HAP-1 (cell line): Measurements from ENCODE around the gene OGFRL1.
A peak's percentile ranks its signal among the peaks of the same experiment; 100 is the strongest.
"Not testable (repeated sequence)": the region's sequence is repeated elsewhere in the genome, so short reads cannot be mapped to it uniquely, and the experiment has no call there.

ENCODE experiments used
- DNase-seq, 2 experiments: peaks; one replicate each; pipeline ENCODE4 v3.0.0-alpha.2; 2016 to 2020; ENCODE audit warnings: low spot score in 2 of 2
- H3K27me3 ChIP-seq: fragments of 250-450 bp; sonication (Bioruptor Pico); 2 replicates; pipeline ENCODE4 v1.5.1; 2020; ENCODE audit warnings: low read depth, mild to moderate bottlenecking, moderate library complexity
- H3K36me3 ChIP-seq: fragments of 250-450 bp; sonication (Bioruptor Pico); replicated peaks from 2 replicates; pipeline ENCODE4 v1.5.1; 2020; ENCODE audit warnings: mild to moderate bottlenecking
- H3K4me1 ChIP-seq: fragments of 250-450 bp; sonication (Bioruptor Pico); 2 replicates; pipeline ENCODE4 v1.5.1; 2020; ENCODE audit warnings: mild to moderate bottlenecking
- H3K4me3 ChIP-seq: fragments of 250-450 bp; sonication (Bioruptor Pico); 2 replicates; pipeline ENCODE4 v1.5.1; 2020; ENCODE audit warnings: mild to moderate bottlenecking, moderate library complexity
- H3K9me3 ChIP-seq: fragments of 250-450 bp; sonication (Bioruptor Pico); 2 replicates; pipeline ENCODE4 v1.5.1; 2020; ENCODE audit warnings: mild to moderate bottlenecking, moderate library complexity
- in situ Hi-C: fragments of 300-500 bp; cut with MboI; formaldehyde crosslinking; loops from 3 replicates; pipeline ENCODE4 v1.14.3; 2020; ENCODE audit warnings: low sequenced_read_pairs, inconsistent platforms, mixed read lengths

Gene OGFRL1

DNA sequence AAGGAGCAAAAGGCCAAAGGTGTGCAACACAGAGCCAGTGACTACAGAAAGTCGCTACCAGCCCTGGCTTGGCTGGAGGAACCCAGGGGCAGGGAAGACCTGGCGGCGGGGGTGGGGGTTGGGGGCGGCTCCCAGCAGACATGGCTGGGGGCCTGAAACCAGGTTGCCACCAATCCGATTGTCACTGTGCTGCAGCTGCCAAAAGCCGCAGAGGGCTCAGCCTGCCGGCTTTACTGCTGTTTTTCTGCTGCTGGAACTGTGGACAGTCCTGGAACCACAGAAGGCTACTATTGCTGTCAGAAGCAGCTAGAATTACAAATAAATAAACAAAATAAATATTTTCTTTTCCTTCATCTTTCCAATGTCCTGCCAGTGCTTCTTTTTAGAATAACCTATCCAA lies 25.7 kb upstream of the OGFRL1 start:
- in situ Hi-C loops: no loop called here
- H3K36me3 ChIP-seq: no peaks in the 10 kb centered on the region
- DNase-seq: no peak
- no peaks in the 10 kb centered on the region for H3K9me3 ChIP-seq
- H3K4me1 ChIP-seq: no peaks in the 10 kb centered on the region
- H3K27me3 ChIP-seq: peaks cover 9% of the 10 kb centered on the region
- H3K4me3 ChIP-seq: no peak overlapping the region

DNA sequence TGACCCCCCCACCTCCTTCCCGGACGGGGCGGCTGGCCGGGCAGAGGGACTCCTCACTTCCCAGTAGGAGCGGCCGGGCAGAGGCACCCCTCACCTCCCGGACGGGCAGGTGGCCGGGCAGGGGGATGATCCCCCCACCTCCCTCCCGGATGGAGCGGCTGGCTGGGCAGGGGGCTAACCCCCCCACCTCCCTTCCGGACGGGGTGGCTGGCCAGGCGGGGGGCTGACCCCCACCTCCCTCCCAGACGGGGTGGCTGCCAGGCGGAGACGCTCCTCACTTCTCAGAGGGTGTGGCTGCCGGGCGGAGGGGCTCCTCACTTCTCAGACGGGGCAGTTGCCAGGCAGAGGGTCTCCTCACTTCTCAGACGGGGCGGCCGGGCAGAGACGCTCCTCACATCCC lies 22.2 kb upstream of the OGFRL1 start:
- H3K27me3 ChIP-seq, DNase-seq, H3K4me3 ChIP-seq, H3K4me1 ChIP-seq, in situ Hi-C loops, H3K9me3 ChIP-seq, H3K36me3 ChIP-seq: not testable (repeated sequence)

DNA sequence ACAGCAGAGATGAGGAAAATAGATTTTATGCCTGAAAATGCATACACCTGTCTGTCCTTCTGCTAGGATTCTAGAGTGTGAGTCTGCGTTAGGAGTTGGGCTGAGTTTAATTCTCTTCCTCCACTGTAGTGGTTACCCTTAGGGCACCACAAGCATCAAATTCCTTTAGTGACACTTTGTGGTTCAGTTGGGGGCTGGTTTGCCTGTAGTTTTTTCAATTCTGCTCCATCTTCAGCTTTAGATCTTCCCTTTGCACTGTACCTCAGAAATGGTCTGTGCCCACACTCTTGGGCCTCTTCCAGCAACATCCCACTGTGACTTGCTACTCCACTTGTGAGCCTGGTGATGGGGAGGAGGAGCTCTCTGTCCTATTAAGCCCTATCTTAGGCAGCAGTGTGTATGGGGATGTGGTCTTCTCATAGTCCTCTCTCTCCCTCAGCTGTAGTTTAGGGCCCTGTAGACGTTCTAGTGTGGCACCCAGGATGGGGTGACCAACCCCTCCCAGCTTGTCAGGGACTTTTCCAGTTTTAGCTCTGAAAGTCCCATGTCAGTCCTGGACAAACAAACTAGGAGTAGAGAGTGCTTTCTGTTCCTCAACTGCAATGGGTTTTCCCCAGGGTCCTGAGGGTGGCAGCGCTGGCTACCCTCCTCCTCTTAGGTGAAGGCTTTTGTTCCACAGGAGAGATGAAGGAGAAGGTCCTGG lies 19.7 kb upstream of the OGFRL1 start:
- H3K9me3 ChIP-seq: no peaks in the 10 kb centered on the region
- H3K4me1 ChIP-seq: no peaks in the 10 kb centered on the region
- no peaks in the 10 kb centered on the region for H3K36me3 ChIP-seq
- no peak overlapping the region for H3K4me3 ChIP-seq
- in situ Hi-C loops: no loop called here
- no peak for DNase-seq
- H3K27me3 ChIP-seq: peaks cover 1% of the 10 kb centered on the region

DNA sequence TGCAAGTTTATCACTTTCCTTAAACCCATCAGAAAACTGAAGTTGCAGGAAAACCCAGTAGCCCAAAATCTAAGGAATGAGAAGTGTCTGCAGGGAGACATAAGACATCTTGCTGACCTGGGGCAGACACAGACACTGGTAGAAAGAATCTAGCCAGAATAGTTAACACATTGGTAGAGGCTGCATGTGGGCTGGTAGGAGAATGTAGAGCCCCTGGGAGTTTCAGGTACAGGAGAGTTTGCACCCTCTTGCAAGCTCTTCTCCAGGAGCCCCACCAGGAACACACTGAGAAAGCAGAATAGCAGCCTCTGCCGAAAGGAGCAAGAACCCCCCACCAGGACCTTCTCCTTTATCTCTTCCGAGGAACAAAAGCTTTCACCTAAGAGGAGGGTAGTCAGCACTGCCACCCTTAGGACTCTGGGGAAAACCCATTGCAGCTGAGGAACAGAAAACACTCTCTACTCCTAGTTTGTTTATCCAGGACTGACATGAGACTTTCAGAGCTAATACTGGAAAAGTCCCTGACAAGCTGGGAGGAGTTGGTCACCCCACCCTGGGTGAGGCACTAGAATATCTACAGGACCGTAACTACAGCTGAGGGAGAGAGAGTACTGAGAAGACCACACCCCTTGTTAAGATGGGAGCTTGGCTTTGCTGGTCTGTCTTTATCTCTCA lies 10.5 kb upstream of the OGFRL1 start:
- H3K27me3 ChIP-seq: no peaks in the 10 kb centered on the region
- in situ Hi-C loops: no loop called here
- H3K4me3 ChIP-seq: no peak overlapping the region
- H3K36me3 ChIP-seq: no peaks in the 10 kb centered on the region
- H3K4me1 ChIP-seq: no peaks in the 10 kb centered on the region
- no peaks in the 10 kb centered on the region; the same call in 1 of the 2 replicates for H3K9me3 ChIP-seq
- DNase-seq: no peak

DNA sequence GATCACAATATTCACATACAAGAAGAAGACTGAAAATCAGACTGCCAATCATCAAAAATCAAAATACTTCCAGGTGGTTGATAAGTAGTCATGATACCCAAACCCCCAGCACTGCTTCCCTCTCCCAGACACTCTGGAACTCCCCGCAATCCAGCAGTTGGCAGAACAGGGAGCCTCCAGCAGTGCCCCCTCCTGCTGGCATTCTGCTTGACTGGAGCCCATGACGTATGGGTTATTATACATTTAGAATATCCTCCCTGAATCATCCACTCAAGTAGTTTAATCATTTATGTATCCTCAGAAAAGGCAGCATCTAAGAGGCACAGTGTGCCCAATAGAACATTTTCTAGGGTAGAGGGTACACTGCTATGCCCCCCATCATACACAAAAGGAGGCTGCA lies 9.3 kb upstream of the OGFRL1 start:
- no peaks in the 10 kb centered on the region for H3K4me1 ChIP-seq
- H3K4me3 ChIP-seq: no peak overlapping the region
- in situ Hi-C loops: no loop called here
- DNase-seq: no peak
- no peaks in the 10 kb centered on the region for H3K36me3 ChIP-seq
- no peaks in the 10 kb centered on the region; the same call in 1 of the 2 replicates for H3K9me3 ChIP-seq
- H3K27me3 ChIP-seq: no peaks in the 10 kb centered on the region

DNA sequence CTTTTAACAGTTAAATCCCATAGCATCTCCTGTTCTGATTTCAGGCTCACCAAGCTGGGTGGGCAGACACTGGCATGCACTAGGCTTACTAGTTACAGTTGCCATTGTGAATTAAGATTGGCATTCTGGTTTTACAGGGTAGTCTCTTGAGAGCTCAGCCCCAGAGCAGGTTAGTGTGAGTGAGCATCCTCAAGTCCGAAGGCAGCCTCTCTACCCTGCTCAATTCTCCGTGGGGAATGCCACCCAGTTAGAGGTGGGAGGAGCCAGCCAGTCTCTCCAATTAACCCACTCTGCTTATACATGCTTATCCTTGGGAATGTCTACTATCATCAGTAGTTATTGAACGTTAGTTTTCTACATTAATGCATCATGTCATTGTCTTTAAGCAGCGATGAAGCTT lies 8.9 kb upstream of the OGFRL1 start:
- DNase-seq: no peak
- Histone ChIP-seq H3K9me3 (no peaks in the 10 kb centered on the region; the same call in 1 of the 2 replicates), H3K27me3 (no peaks in the 10 kb centered on the region), H3K4me3 (no peak overlapping the region), H3K36me3 (no peaks in the 10 kb centered on the region), H3K4me1 (no peaks in the 10 kb centered on the region)
- in situ Hi-C loops: no loop called here

DNA sequence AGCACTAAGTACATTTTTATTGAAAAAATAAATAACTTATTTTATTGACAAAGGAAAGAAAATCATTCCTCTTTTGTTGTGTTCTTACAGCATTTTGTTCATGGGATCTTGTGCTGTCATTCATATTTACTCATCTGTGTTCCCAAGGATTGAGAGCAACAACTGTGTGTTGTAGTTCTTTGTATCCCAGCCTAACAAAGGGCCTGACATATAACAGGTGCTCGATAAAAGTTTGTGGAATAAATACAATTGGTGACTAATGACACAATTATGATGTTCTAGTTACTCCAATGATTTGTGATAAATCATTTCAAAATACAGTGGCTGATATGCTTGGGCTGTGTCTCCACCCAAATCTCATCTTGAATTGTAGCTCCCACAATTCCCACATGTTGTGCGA lies 7.9 kb upstream of the OGFRL1 start:
- in situ Hi-C loops: no loop called here
- H3K27me3 ChIP-seq: no peaks in the 10 kb centered on the region
- no peak for DNase-seq
- H3K9me3 ChIP-seq: no peaks in the 10 kb centered on the region; the same call in 1 of the 2 replicates
- H3K4me3 ChIP-seq: no peak overlapping the region
- no peaks in the 10 kb centered on the region for H3K4me1 ChIP-seq
- H3K36me3 ChIP-seq: no peaks in the 10 kb centered on the region

DNA sequence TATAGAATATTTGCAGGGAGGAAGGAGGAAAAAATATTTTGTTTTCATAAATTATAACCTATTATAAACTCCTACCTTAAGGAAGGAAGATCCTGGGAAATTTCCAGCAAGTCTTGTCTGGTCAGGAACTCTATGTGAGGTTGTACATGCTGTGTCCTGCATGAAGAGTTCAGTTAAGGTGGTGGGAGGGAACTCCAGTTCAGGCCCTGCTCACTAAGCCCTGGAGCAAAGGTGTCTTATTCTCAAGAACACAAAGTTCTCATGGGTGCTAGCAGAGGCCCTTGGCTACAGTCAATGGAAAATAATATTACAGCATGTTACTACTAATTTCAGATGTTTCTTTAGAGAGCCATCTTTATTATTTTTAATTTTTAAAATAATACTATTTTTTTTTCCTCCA lies 3.8 kb upstream of the OGFRL1 start:
- H3K27me3 ChIP-seq: no peaks in the 10 kb centered on the region
- no peak for DNase-seq
- in situ Hi-C loops: no loop called here

DNA sequence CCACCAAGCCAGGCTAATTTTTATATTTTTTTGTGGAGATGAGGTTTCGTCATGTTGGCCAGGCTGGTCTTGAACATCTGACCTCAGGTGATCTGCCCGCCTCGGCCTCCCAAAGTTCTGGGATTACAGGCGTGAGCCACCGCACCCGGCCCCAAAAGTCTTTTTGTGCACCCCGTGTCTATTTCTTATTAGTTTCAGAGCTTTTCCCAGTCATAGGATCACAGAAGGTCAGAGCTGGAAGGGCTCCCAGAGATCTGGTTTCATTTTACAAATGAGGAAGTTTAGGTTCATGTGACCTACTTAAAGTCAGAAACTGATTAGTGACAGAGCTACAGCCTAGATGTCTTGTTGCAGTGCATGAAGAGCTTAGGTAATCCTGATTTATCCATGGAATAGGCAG lies 1.6 kb upstream of the OGFRL1 start:
- no peak for DNase-seq
- Histone ChIP-seq H3K9me3 (no peaks in the 10 kb centered on the region), H3K4me3 (no peak overlapping the region), H3K4me1 (peaks cover 21% of the 10 kb centered on the region), H3K27me3 (no peaks in the 10 kb centered on the region), H3K36me3 (no peaks in the 10 kb centered on the region)
- in situ Hi-C loops: no loop called here

More for the DNA sequence above, 3.8 kb upstream of the OGFRL1 start:
- Histone ChIP-seq H3K4me1 (peaks cover 9% of the 10 kb centered on the region), H3K36me3 (no peaks in the 10 kb centered on the region), H3K4me3 (no peak overlapping the region), H3K9me3 (no peaks in the 10 kb centered on the region; the same call in 1 of the 2 replicates)

DNA sequence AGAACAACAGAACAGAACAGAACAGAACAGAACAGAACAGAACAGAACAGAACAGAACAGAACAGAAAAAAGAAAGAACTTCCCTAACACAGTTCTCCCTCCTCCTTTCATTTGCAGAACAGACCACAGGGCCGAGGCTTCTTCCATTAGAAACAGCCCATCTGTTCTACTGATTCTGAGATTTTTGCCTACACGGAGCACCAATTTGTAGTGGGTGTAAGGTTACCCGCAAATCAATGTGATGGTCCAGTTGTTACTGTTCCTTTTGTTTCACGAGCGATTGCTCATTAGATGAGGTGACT lies 734 bp upstream of the OGFRL1 start:
- in situ Hi-C loops: no loop called here
- no peaks in the 10 kb centered on the region for H3K36me3 ChIP-seq
- H3K4me3 ChIP-seq: peak overlapping the region; percentile 48
- H3K9me3 ChIP-seq: no peaks in the 10 kb centered on the region
- H3K4me1 ChIP-seq: peaks cover 29% of the 10 kb centered on the region
- no peak for DNase-seq
- no peaks in the 10 kb centered on the region for H3K27me3 ChIP-seq

DNA sequence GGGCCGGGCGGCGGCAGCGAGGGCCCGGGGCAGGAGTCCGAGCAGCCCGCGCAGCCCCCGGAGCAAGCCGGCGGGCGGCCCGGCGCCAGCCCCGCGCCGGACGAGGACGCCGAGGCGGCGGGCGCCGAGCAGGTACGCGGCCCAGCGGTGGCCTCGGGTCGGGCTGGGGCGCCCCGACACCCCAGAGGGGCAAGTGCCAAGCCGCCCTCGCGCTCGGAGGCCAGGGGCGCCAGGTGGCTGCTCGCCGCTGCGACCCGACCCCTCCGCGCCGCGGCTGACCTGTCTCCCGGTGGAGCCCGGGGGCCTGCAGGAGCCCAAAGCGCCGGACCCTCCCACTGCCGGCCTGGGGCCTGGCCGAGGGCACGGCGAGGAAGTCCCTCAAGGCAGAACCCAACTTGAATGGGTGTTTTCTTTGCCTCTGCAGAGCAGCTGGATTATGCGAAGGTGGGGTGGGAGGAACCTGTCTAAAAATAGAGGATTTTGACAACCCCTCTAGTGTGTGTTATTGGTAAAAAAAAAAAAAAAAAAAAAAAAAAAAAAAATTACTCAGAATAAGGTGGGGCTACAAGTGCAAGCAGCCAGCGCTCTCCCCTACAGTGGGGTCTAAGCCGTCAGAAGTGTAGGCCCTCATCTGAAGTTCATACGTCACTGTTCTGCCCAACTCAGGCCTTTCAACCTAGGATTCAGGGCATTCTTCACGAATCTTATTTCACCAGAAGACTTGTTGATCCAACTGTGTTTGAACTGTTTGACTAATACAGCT lies 609 bp downstream of the OGFRL1 start:
- Histone ChIP-seq H3K36me3 (peaks cover 4% of the 10 kb centered on the region), H3K27me3 (no peaks in the 10 kb centered on the region), H3K4me3 (peak overlapping the region; percentile 48), H3K9me3 (no peaks in the 10 kb centered on the region), H3K4me1 (peaks cover 30% of the 10 kb centered on the region)
- in situ Hi-C loops: no loop called here
- peak in 1 of 2 experiments; percentile 48 for DNase-seq

DNA sequence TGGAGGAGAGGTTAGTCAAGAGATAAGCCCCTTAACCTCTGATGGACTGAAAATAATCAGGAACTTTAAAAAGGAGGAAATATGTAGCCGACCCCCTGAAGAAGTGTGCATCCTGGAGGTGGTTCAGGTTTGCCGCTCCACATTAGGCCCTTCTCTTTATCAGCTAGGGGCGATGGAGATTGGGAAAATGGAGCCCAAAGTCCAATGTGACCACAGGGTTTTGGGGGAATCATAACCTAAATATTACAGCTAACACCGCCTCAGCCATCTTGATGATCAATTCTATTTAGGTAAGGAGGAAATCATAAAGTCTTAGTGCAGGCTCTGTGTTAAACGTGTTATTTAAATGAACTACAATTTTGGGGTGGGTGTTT lies 1.2 kb downstream of the OGFRL1 start:
- in situ Hi-C loops: no loop called here
- Histone ChIP-seq H3K4me3 (peak overlapping the region; percentile 48), H3K36me3 (peaks cover 4% of the 10 kb centered on the region), H3K27me3 (no peaks in the 10 kb centered on the region), H3K4me1 (peaks cover 30% of the 10 kb centered on the region), H3K9me3 (no peaks in the 10 kb centered on the region)
- no peak for DNase-seq

DNA sequence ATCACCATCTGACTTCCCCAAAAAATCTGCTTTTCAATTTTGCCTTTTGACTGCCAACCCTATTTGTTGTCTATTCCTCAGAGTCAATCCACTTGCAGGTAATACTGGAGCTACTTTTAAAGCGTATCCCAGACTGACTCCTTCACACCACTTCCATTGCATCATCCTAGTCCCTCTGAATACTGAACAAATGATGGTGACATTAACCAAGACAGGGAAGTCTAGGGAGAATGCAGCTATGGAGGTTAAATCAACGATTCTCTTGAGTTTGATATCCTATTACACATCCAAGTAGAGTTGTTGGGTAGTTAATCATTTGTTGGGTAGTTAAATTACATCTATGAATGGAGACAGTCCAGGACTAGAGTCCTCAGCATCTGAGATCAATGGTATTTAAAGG lies 2.0 kb downstream of the OGFRL1 start:
- Histone ChIP-seq H3K4me1 (peaks cover 30% of the 10 kb centered on the region), H3K27me3 (no peaks in the 10 kb centered on the region), H3K4me3 (no peak overlapping the region), H3K9me3 (no peaks in the 10 kb centered on the region), H3K36me3 (peaks cover 4% of the 10 kb centered on the region)
- DNase-seq: no peak
- in situ Hi-C loops: no loop called here

DNA sequence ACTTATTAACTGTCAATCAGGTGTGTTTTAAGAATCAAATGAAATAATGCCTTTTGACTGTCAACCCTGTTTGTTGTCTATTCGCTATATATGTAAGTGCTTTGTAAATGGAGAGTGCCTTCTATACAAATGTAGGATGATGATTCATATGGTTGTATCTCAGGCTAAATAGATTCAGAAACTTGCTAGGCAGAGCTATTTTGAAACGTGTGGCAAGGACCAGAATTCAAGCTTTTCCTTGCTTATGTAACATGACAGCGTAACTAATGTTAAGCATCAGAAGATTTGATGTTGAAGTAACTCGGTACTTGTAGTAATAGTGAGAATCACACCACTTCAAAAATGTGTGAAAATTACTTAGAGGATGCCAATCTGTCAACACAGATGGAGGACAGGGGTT lies 3.4 kb downstream of the OGFRL1 start:
- no peak for DNase-seq
- in situ Hi-C loops: no loop called here
- Histone ChIP-seq H3K36me3 (peaks cover 11% of the 10 kb centered on the region), H3K27me3 (no peaks in the 10 kb centered on the region), H3K4me3 (no peak overlapping the region), H3K4me1 (peaks cover 30% of the 10 kb centered on the region), H3K9me3 (no peaks in the 10 kb centered on the region)
